NCI-H146 treated with DMSO at 0.1 percent for 48 hours (cell line): ENCODE measurements around the gene C8A.

Source experiments
- DNase-seq: peaks from one replicate; lab custom pipeline; 2025; ENCODE audit not compliant: unreplicated experiment; lab: John Stamatoyannopoulos, UW

Gene C8A

DNA sequence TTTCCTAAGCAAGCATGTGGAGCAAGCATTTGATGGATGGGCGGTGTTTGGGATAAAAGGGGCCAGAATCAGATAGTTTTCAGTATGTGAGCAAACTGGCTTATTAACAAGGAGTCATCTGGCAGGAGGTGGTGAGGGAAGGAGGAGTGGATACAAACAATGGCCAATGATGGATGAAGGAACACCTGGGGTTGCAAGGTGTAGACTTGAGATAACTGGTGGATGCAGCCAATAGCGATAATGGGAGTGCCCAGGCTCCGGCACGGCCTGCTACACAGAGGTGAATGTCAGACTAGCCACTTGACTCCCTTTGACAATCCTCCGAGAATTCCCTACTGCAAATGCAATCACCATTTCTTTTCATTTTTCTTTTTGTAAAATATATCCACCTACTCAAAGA, 69.5 kb downstream of the C8A start:
- no peak for DNase-seq

DNA sequence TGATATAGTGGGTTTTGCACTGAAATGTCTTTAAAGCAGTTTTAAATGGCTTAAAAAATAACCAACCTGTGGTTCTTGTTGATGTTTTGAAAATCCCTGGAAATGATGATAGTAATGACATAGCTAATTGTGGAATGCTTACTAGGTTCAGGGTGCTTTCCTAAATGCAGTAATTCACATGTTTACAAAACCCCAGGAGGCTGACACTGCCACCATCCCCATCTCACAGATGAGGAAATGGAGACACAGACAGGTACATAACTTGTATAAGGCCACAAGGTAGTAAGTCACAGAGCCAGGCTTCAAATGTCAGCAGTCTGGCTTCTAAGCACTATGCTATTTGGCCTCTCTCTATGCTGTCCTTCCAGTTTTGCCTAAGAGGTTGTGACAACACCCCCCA, 70.6 kb downstream of the C8A start:
- DNase-seq = no peak

GRCh38 chr1:56927171-56927570, 72.6 kb downstream of the C8A start:
- DNase-seq = no peak

DNA sequence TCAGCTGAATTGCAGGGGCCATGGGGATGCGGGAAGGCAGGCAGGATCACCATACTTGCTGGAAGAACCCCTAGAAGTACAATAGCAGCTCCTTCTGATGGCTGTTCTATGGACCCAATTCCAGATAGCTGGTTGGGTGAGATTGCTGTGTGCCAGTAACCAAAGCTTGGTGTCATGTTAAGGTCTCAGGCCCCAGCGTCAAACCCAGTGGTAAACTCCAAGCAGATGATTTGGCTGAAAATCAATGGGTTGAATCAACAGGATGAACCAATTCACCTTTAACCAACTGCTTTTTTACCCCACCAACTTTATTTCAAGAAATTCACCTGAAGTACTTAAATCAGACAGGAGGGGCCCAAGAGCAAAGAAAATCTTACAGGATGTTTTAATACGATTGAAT, 73.4 kb downstream of the C8A start:
- DNase-seq = no peak

GRCh38 chr1:56929492-56929891, 74.9 kb downstream of the C8A start:
- no peak for DNase-seq

- DNase-seq = no peak
These were observed 76.6 kb downstream of the C8A start for GRCh38 chr1:56931211-56931610.

- DNase-seq = no peak
These were observed 77.1 kb downstream of the C8A start for GRCh38 chr1:56931686-56932085.

GRCh38 chr1:56933161-56933560, 78.6 kb downstream of the C8A start:
- DNase-seq = no peak

DNA sequence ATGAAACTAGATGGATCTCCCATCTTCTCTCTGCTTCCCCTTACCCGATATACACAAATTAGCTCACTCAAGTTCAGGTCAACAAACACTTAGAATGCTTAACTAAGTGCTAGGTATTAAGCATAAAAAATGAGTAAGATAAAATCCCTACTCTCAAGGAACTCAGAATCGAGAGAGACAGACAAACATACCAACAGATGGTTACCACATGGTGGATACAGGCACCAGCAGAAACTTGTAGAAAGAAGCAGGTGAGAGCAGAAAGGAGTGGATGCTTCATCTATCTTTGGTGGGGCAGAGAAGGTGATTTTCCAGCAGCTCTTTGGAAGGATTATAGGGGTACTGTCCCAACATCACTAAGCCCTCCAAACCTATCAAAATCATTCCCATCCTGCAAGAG, 79.0 kb downstream of the C8A start:
- no peak for DNase-seq

GRCh38 chr1:56934430-56935060, 79.9 kb downstream of the C8A start:
- DNase-seq = no peak

DNA sequence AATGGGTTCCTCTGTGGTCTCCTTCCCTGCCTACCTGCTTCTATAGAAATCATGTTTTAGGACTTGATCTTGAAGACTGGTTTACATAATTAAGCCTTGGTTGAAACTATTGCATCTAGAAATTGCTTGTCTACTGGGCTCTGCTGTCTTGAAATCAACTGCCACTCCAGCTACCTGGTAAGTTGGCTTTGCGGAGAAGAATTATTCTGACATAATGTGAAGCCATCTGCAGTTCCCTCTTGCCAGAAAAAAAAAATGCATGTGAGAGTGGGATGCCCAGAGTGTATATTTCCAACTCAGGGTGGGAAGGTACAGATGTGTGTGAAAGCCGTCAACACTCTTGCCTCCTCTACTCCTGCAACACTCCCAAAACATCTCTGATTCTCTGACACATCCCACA, 84.0 kb downstream of the C8A start:
- no peak for DNase-seq

GRCh38 chr1:56939209-56939608, 84.6 kb downstream of the C8A start:
- no peak for DNase-seq

GRCh38 chr1:56940039-56940438, 85.4 kb downstream of the C8A start:
- no peak for DNase-seq

DNA sequence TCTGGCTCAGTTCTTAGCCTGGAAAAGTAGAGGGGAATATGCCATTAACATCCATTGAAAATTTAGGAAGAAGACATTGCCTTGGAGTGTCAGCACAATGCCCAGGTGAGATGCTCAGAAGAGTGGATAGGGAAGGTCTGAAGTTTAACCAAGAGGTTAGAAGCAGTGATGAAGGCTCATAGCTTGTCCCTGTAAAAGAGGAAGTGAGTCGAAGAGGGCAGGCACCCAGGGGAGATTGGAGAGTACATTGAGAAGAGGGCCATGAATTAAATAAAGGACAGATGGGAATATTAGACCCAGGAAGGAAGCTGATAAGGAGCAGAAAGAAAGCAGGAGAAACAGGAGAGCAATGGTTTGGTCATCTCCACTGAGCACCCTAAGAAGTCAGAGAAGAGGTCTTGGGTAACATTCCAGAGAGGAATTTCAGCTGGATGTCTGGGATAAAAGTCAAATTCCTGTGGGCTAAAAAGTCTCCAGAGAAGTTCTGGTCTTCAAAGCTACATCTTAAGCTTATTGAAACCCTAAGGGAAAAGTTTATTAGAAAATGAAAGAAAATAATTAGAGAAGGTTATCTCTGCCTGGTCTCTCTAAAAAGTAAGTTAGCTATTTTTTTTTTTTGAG, 93.9 kb downstream of the C8A start:
- DNase-seq = no peak

DNA sequence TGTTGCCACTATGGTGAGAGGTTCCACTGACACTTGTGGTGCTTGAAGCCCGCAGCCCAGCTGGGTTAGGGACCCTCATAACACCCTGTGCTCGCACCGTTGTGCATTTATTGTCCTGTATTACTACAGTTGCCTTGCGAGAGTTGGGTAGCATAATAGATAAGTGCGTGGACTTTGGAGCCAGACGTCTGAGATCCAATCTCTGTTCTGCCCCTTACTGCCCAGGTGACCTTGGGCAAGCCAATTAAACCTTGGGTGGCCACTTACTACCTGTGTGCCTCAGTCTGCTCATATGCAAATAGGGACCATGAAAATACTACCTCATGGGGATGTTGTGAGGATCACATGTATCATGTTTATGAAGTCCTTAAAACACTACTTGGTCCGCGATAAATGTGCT, 97.9 kb downstream of the C8A start:
- no peak for DNase-seq

- DNase-seq = no peak
These were observed 98.8 kb downstream of the C8A start for GRCh38 chr1:56953386-56953785.

GRCh38 chr1:56954664-56955063, 100.1 kb downstream of the C8A start:
- no peak for DNase-seq

DNA sequence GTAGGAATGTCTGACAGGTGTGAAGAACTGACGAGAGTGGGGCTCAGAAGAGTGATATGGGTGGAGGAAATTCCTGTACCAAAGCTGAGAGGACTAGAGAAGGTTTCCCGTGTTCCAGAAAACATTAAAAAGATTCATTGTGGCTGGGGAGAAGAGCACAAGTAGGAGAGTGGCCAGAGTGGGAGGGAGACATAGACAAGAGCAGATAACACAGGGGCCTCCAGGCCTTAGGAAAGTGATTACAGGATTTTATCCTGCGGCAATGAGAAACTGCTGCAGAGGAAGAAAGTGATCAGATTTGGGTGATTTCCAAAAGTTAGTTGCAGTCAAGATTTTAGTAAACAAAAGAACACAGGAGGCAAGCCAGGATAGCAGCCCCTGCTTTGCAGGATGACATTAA, 103.3 kb downstream of the C8A start:
- no peak for DNase-seq

- DNase-seq = no peak
These were observed 103.9 kb downstream of the C8A start for GRCh38 chr1:56958526-56958925.

GRCh38 chr1:56961426-56961825, 106.8 kb downstream of the C8A start:
- no peak for DNase-seq

DNA sequence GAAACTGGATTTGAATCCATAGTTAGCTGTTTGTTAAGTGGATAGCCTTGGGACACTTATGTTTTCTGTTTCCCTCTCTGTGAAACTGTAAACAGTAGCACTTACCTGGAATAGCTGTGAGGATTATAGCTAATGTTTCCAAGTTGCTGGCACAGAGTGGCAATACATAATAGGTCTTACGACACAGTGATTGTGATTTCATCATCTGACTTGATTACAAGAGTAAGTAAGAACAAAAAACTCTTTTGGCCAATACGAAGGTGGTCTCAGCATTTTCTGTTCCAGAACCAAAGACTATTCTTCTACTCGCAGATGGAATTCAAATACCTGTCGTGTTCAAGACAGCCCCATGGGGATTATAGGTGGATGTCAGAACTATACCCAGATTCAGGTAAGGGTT, 109.1 kb downstream of the C8A start:
- DNase-seq = no peak

- no peak for DNase-seq
These were observed 109.9 kb downstream of the C8A start for GRCh38 chr1:56964349-56965017.

DNA sequence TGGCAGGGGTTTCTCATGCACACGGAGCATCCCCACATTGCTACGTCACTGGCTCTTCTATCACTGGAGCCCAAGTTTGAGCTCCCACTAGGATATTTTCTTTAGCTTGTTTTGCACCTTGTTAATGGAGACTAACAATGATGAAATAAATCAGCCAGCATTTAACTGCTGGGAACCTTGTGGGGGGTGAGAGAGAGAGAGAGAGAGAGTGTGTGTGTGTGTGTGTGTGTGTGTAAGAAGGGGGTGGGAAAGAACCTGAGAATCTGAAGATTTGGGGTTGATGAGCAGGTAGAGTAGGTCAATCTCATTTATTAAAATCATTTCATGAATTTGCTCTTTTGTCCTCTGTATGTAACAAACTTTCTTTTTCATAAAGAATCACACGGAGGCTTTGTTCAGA, 110.6 kb downstream of the C8A start:
- no peak for DNase-seq
